WTC11 (cell line): ENCODE results near the gene ATP1B3. TPM values are rescaled to one million over a fixed set of nuclear protein-coding genes. Genes with fewer than 3 reads are reported as not detected.
A peak's percentile ranks its signal among the peaks of the same experiment; 100 is the strongest.

Experiments
- ATAC-seq: fragments of 200-7000 bp; cut with Tn5 transposase; 2 replicates; pipeline ENCODE4 v1.10.0; 2021; ENCODE audit warnings: mild to moderate bottlenecking, moderate library complexity
- CTCF ChIA-PET: fragments of 300-600 bp; sonication (Branson Sonifier 250); formaldehyde crosslinking; loops from one replicate; lab custom pipeline; 2021; ENCODE audit warnings: antibody characterized with exemption; lab: Charles Lee
- POLR2A ChIA-PET: fragments of 350-600 bp; sonication (Branson Sonifier 250); formaldehyde crosslinking; loops from one replicate; lab custom pipeline; 2021; ENCODE audit warnings: antibody characterized with exemption; lab: Charles Lee
- DNase-seq: peaks from one replicate; pipeline ENCODE4 v3.0.0; 2021; ENCODE audit warnings: low spot score
- H3K27ac Mint-ChIP-seq: 2 replicates; pipeline ENCODE4 v1.8.0; 2021; ENCODE audit warnings: mixed read lengths
- H3K27me3 Mint-ChIP-seq: 2 replicates; pipeline ENCODE4 v1.8.0; 2021; ENCODE audit warnings: low read depth, mild to moderate bottlenecking, moderate library complexity, mixed read lengths
- H3K36me3 Mint-ChIP-seq: 2 replicates; pipeline ENCODE4 v1.8.0; 2021; ENCODE audit warnings: mixed read lengths
- H3K4me1 Mint-ChIP-seq: 2 replicates; pipeline ENCODE4 v1.8.0; 2022; ENCODE audit warnings: mixed read lengths
- H3K4me3 Mint-ChIP-seq: 2 replicates; pipeline ENCODE4 v1.8.0; 2021; ENCODE audit warnings: mild to moderate bottlenecking, moderate library complexity, mixed read lengths
- H3K9me3 Mint-ChIP-seq: 2 replicates; pipeline ENCODE4 v1.8.0; 2021; ENCODE audit warnings: mixed read lengths
- ARID4B ChIP-seq: sonication (generic); formaldehyde crosslinking; IDR thresholded peaks from 2 replicates; pipeline ENCODE4 v1.8.0; 2023; ENCODE audit warnings: missing genetic modification reagents, mild to moderate bottlenecking, borderline replicate concordance
- ATF6 ChIP-seq: sonication (generic); formaldehyde crosslinking; IDR thresholded peaks from 2 replicates; pipeline ENCODE4 v1.8.1; 2023; ENCODE audit warnings: mild to moderate bottlenecking, missing genetic modification reagents
- FOXK1 ChIP-seq: sonication (generic); formaldehyde crosslinking; IDR thresholded peaks from 2 replicates; pipeline ENCODE4 v1.8.0; 2022; ENCODE audit warnings: mild to moderate bottlenecking, moderate library complexity, missing genetic modification reagents
- USF2 ChIP-seq: sonication (generic); formaldehyde crosslinking; IDR thresholded peaks from 2 replicates; pipeline ENCODE4 v1.8.1; 2023; ENCODE audit warnings: mild to moderate bottlenecking, missing genetic modification reagents, moderate library complexity
- ZBTB21 ChIP-seq: sonication (generic); formaldehyde crosslinking; IDR thresholded peaks from 2 replicates; pipeline ENCODE4 v1.8.1; 2023; ENCODE audit warnings: mild to moderate bottlenecking, missing genetic modification reagents, borderline replicate concordance
- ZMAT4 ChIP-seq: fragments of 250-450 bp; sonication (Bioruptor Pico); IDR thresholded peaks from 2 replicates; pipeline ENCODE4 v1.9.0; 2021; ENCODE audit warnings: mild to moderate bottlenecking
- ZNF281 ChIP-seq: sonication (generic); formaldehyde crosslinking; IDR thresholded peaks from 2 replicates; pipeline ENCODE4 v1.8.0; 2023; ENCODE audit warnings: mild to moderate bottlenecking, missing genetic modification reagents
- ZNF396 ChIP-seq: fragments of 250-450 bp; sonication (Bioruptor Pico); IDR thresholded peaks from 2 replicates; pipeline ENCODE4 v1.8.0; 2021; ENCODE audit warnings: mild to moderate bottlenecking, moderate library complexity, borderline replicate concordance
- ZNF425 ChIP-seq: fragments of 250-450 bp; sonication (Bioruptor Pico); conservative IDR thresholded peaks from 2 replicates; pipeline ENCODE4 v1.9.0; 2021; ENCODE audit warnings: mild to moderate bottlenecking
- total RNA-seq: library from RNA; stranded (reverse); gene quantifications from 3 replicates; pipeline ENCODE4 v1.2.3, GENCODE V29; 2021

The ATP1B3 gene
- total RNA-seq, 1 experiment from 2014 or later = 189 TPM

GRCh38 chr3:141914311-141914710, 37.9 kb downstream of the ATP1B3 start:
- ChIA-PET CTCF (interaction anchor here (1.8 to 2.5 kb wide), 2 partner anchors 40 to 454 kb away, joined by 7 to 8 read pairs; no protein-coding TSS in a partner anchor), POLR2A (no interaction called here)
- Mint-ChIP-seq H3K27ac (no peak overlapping the region), H3K9me3 (peaks cover 9% of the 10 kb centered on the region), H3K36me3 (peaks cover 83% of the 10 kb centered on the region), H3K4me3 (no peak overlapping the region)
- DNase-seq (no peak), ATAC-seq (no peak)
- TF ChIP-seq ARID4B (CRISPR knock-in tag) = no peak
- no peak for TF ChIP-seq USF2
- TF ChIP-seq ZNF425 = no peak
- TF ChIP-seq, all 79 proteins: peak for 0
- Mint-ChIP-seq H3K4me1 (0 out of 2 replicates have a peak, but pooled peaks cover 4% of the 10 kb centered on the region), H3K27me3 (no peaks in the 10 kb centered on the region)

- H3K27ac Mint-ChIP-seq = no peak overlapping the region; the same call in 1 of the 2 replicates
- CTCF ChIA-PET = no interaction called here
- ATAC-seq (peak; percentile 26; the same call in 1 of the 2 replicates), DNase-seq (no peak)
- no peaks in the 10 kb centered on the region for H3K27me3 Mint-ChIP-seq
- H3K36me3 Mint-ChIP-seq = peaks cover 78% of the 10 kb centered on the region
- POLR2A ChIA-PET = no interaction called here
- H3K4me3 Mint-ChIP-seq = no peak overlapping the region
- 0 out of 2 replicates have a peak, but pooled peaks cover 4% of the 10 kb centered on the region for H3K4me1 Mint-ChIP-seq
- TF ChIP-seq ZBTB21 = no peak
- H3K9me3 Mint-ChIP-seq = peaks cover 9% of the 10 kb centered on the region
Observed at GRCh38 chr3:141915016-141915415, 38.6 kb downstream of the ATP1B3 start.

- no peak overlapping the region for H3K27ac Mint-ChIP-seq
- peaks cover 79% of the 10 kb centered on the region for H3K36me3 Mint-ChIP-seq
- TF ChIP-seq FOXK1 (CRISPR knock-in tag) (no peak), ZNF396 (CRISPR knock-in tag) (no peak), ATF6 (CRISPR knock-in tag) (no peak), ZNF281 (CRISPR knock-in tag) (no peak), ZMAT4 (CRISPR knock-in tag) (no peak)
- H3K27me3 Mint-ChIP-seq = no peaks in the 10 kb centered on the region
- peaks cover 9% of the 10 kb centered on the region for H3K9me3 Mint-ChIP-seq
- 0 out of 2 replicates have a peak, but pooled peaks cover 4% of the 10 kb centered on the region for H3K4me1 Mint-ChIP-seq
- no peak for DNase-seq
- POLR2A ChIA-PET = no interaction called here
- CTCF ChIA-PET = no interaction called here
- no peak for ATAC-seq
- H3K4me3 Mint-ChIP-seq = no peak overlapping the region
Observed at GRCh38 chr3:141915766-141916165, 39.3 kb downstream of the ATP1B3 start.
